ENCODE results near the gene SFXN2.

GRCh38 chr10:102781921-102782557 lies 67.6 kb downstream of the SFXN2 start:
- TF ChIP-seq, protein P1, sequence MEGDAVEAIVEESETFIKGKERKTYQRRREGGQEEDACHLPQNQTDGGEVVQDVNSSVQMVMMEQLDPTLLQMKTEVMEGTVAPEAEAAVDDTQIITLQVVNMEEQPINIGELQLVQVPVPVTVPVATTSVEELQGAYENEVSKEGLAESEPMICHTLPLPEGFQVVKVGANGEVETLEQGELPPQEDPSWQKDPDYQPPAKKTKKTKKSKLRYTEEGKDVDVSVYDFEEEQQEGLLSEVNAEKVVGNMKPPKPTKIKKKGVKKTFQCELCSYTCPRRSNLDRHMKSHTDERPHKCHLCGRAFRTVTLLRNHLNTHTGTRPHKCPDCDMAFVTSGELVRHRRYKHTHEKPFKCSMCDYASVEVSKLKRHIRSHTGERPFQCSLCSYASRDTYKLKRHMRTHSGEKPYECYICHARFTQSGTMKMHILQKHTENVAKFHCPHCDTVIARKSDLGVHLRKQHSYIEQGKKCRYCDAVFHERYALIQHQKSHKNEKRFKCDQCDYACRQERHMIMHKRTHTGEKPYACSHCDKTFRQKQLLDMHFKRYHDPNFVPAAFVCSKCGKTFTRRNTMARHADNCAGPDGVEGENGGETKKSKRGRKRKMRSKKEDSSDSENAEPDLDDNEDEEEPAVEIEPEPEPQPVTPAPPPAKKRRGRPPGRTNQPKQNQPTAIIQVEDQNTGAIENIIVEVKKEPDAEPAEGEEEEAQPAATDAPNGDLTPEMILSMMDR (IDR thresholded peaks at IDR 0.05) = no peak
- TF ChIP-seq EP300 (IDR thresholded peaks at IDR 0.05; ENCODE audit: borderline replicate concordance in 1 of 2, low read depth in 1 of 2, low read length in 1 of 2) (no peak), RAD21 (IDR thresholded peaks at IDR 0.05; ENCODE audit: low read length) (no peak), USF1 (IDR thresholded peaks at IDR 0.05; ENCODE audit: borderline replicate concordance, low read depth) (no peak), FOXM1 (IDR thresholded peaks at IDR 0.05; ENCODE audit: low read depth) (no peak), TEAD4 (IDR thresholded peaks at IDR 0.05; ENCODE audit: borderline replicate concordance, insufficient read depth) (no peak), EZH2phosphoT487 (IDR thresholded peaks at IDR 0.05; ENCODE audit: borderline replicate concordance, low read depth) (no peak), MXI1 (IDR thresholded peaks at IDR 0.05; ENCODE audit: low read depth, low read length) (no peak), RXRA (IDR thresholded peaks at IDR 0.05; ENCODE audit: borderline replicate concordance, low read depth) (no peak), JUND (IDR thresholded peaks at IDR 0.05) (no peak), RFX5 (IDR thresholded peaks at IDR 0.05; ENCODE audit: low read length) (no peak)
- TF ChIP-seq, protein P2, sequence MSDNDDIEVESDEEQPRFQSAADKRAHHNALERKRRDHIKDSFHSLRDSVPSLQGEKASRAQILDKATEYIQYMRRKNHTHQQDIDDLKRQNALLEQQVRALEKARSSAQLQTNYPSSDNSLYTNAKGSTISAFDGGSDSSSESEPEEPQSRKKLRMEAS (IDR thresholded peaks at IDR 0.05; ENCODE audit: low read depth) = no peak
- TF ChIP-seq, protein P3, sequence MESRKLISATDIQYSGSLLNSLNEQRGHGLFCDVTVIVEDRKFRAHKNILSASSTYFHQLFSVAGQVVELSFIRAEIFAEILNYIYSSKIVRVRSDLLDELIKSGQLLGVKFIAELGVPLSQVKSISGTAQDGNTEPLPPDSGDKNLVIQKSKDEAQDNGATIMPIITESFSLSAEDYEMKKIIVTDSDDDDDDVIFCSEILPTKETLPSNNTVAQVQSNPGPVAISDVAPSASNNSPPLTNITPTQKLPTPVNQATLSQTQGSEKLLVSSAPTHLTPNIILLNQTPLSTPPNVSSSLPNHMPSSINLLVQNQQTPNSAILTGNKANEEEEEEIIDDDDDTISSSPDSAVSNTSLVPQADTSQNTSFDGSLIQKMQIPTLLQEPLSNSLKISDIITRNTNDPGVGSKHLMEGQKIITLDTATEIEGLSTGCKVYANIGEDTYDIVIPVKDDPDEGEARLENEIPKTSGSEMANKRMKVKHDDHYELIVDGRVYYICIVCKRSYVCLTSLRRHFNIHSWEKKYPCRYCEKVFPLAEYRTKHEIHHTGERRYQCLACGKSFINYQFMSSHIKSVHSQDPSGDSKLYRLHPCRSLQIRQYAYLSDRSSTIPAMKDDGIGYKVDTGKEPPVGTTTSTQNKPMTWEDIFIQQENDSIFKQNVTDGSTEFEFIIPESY (IDR thresholded peaks at IDR 0.05; ENCODE audit: borderline replicate concordance, low read depth) = no peak
